Omental fat pad (tissue), 4 donors: ENCODE measurements around the gene ZNF362. TPM values are rescaled to one million over a fixed set of nuclear protein-coding genes. Genes with fewer than 3 reads are reported as not detected.

Experiments used
- ATAC-seq: fragments of 150-250 bp; one replicate; pipeline ENCODE4 v1.9.1; 2016; ENCODE audit warnings: mild to moderate bottlenecking, moderate library complexity; ENCODE audit not compliant: low FRiP score
- DNase-seq: peaks from one replicate; pipeline ENCODE4 v3.0.0-alpha.2; 2019; ENCODE audit warnings: low spot score
- total RNA-seq, 4 donors: library from RNA; depleted of rRNA; stranded (reverse); fragments of >200 nt; gene quantifications; one replicate each; pipeline ENCODE4 v1.1.0, GENCODE V29; 2016
- TF ChIP-seq, protein P1 (sequence below), 3 donors: fragments of 450-650 bp; IDR thresholded peaks; one replicate each; pipeline ENCODE4 v1.5.1; 2016 to 2017; ENCODE audit warnings: antibody characterized with exemption in 3 of 3, mild to moderate bottlenecking in 3 of 3, moderate library complexity in 2 of 3

ZNF362 gene
- total RNA-seq, 4 donors from 2014 or later, result 10.4 to 13.9 (median 11.2) TPM

- TF ChIP-seq, protein P1, sequence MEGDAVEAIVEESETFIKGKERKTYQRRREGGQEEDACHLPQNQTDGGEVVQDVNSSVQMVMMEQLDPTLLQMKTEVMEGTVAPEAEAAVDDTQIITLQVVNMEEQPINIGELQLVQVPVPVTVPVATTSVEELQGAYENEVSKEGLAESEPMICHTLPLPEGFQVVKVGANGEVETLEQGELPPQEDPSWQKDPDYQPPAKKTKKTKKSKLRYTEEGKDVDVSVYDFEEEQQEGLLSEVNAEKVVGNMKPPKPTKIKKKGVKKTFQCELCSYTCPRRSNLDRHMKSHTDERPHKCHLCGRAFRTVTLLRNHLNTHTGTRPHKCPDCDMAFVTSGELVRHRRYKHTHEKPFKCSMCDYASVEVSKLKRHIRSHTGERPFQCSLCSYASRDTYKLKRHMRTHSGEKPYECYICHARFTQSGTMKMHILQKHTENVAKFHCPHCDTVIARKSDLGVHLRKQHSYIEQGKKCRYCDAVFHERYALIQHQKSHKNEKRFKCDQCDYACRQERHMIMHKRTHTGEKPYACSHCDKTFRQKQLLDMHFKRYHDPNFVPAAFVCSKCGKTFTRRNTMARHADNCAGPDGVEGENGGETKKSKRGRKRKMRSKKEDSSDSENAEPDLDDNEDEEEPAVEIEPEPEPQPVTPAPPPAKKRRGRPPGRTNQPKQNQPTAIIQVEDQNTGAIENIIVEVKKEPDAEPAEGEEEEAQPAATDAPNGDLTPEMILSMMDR (IDR thresholded peaks at IDR 0.05), result no peak
- DNase-seq (no peak), ATAC-seq (no peak)
Observed at GRCh38 chr1:33259879-33260278, 3.6 kb downstream of the ZNF362 start.

DNA sequence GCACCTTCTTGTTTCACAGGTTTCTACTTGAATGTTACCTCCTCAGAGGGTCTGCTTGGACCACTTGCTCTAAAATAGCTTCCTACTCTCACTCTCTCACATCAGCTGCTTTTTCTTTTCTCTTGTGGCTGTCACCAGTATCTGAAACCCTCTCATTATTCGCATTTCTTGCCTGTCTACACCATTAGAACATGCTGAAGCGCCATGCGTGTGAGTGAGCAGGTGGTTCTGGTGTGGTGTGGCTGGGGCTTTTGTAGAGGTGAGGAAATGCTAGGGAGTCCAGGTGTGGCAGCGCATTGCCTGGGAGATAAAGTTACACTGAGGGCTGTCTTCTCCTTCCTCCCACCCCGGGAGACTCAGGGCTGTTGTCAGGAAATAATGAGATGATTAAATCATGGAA is 4.1 kb downstream of the ZNF362 start:
- ATAC-seq, result no peak
- DNase-seq, result no peak
- TF ChIP-seq, protein P1 (IDR thresholded peaks at IDR 0.05), result no peak

GRCh38 chr1:33261344-33261743 is 5.1 kb downstream of the ZNF362 start:
- ATAC-seq (no peak), DNase-seq (no peak)
- TF ChIP-seq, protein P1 (IDR thresholded peaks at IDR 0.05), result no peak

DNA sequence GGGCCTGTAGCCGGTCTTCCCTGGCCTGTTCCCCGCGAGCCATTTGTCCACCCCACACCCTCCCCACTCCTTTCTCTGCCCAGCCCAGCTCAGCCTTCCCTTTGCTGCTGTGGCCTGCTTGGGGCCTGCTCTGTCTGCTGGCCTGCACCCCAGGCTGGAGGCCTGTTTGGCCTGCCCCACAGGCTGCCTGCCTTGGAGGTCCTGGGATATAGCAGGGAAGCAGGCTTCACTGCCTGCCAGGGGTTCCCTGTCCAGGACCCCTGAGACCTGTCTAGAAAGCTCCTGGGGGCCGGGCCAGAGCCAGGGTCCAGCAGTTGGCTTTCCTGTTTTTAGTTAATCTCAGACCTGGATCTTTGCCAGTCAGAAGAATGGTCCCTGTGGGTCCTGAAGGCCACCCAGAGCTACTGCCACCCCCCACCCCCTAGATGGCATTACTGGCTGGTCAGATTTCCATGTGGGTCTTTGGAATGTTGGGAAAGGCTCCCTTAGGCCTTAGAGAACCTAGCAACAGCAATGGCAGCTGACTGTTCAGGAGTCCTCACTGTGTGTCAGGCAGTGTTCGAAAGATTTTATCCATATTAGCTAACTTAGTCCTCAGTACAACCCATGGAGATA is 7.7 kb downstream of the ZNF362 start:
- DNase-seq (no peak), ATAC-seq (no peak)
- TF ChIP-seq, protein P1 (IDR thresholded peaks at IDR 0.05), result no peak

DNA sequence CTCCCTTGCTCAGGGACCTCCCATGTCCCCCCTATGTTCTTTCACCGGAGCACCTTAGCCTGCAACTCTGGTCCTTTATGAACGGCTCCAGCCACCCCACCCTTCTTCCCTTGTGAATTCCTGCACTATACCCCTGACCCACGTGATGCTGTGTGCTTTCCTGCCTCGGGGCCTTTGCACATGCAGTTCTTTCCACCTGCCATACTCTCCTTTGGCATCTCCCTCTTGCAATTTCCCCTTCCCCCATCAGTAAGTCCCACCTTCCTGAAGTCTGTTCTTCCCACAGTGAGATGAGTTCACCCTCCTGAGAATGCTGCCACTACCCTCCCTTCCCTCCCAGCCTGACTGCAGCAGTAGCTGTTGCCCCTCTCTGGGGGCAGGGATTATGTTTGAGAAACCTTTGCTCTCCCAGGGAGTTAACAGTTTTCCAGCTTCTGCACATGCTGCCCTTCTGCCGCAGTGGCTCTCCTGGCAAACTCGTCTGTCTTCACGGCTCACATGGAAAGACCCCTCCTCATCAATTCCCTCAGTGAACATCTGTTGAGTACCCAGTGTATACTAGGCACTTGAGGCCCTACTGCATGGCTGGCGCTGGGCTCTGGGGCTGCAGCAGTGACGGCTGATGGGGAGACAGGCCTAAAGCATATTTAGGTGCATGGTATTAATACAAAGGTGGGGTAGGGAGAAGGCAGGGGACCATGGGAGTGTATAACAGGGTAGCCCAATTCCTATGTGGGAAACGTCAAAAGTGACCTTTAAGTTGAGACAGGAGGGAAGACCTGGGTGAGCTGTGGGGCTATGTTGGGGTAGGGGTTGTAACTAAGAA is 9.7 kb downstream of the ZNF362 start:
- ATAC-seq, result no peak

GRCh38 chr1:33266766-33267165 is 10.5 kb downstream of the ZNF362 start:
- ATAC-seq (no peak), DNase-seq (no peak)
- TF ChIP-seq, protein P1 (IDR thresholded peaks at IDR 0.05), result no peak

More for the DNA sequence above, 9.7 kb downstream of the ZNF362 start:
- TF ChIP-seq, protein P1 (IDR thresholded peaks at IDR 0.05), result no peak
- no peak for DNase-seq
